GM18867 (cell line): ENCODE data around the gene BRD4.
"Not testable (repeated sequence)": the region's sequence is repeated elsewhere in the genome, so short reads cannot be mapped to it uniquely, and the experiment has no call there.

Experiments
- ATAC-seq: cut with Tn5 transposase; IDR thresholded peaks from one replicate; pipeline ENCODE4 v1.9.1; 2021; ENCODE audit warnings: mild to moderate bottlenecking, moderate library complexity; ENCODE audit not compliant: unreplicated experiment

Gene BRD4

GRCh38 chr19:15332311-15332996 lies at the start of gene BRD4:
TSS of gene BRD4 (minus strand) at chr19:15332539. CDS start at chr19:15273099, 59,440 bp downstream.
- peak; percentile 46 for ATAC-seq

GRCh38 chr19:15381864-15382263 lies 49.5 kb upstream of the BRD4 start:
- ATAC-seq: no peak

DNA sequence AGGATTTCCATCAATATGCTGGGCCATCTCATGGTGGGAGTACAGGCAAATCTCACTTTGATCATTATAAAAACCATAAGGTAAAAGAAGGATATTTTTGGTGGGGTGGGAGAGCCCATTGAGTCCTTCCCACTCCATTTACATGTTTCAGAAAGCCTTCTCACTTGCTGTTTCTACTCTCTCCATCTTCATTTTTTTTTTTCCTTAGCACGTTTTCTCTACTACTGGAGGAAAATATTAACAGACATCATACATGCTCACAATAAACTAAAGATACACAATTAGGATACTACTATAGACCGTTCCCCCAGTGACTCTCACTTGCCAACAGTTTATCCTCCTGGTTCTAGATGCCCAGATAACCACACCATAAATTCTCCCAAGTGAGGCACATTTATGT lies 49.1 kb upstream of the BRD4 start:
- no peak for ATAC-seq

DNA sequence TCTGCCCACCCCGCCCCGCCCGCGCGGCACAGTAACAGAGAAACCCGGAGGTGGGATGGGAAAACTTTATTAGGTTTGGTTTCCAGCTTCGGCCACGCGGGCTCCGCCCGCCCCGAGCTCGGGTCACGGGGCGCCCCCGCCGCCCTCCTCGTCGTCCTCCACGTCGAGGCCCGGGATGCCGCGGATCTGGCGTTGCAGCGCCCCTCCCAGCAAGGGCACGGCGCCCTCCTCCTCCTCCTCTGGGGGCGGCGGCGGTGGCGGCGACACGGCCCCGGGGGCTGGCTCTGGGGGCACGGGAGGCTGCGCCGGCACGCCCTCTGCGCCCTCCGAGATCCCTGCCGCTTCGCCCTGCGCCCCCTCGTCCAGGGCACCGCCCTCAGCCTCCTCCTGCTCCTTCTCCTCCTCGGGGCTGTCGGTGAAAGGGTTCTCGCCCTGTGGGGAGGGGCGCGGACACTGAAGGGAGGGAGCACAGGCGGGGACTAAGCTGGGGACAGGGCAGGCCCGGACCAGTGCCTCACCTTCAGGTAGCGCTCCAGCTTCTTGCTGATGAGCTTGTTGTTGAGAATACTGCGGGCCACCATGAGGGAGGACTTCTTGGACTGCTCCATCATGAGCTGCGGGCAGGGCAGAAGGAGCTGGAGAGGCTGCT lies 47.8 kb upstream of the BRD4 start:
- ATAC-seq: peak; percentile 24

- peak; percentile 85 for ATAC-seq
Measured at GRCh38 chr19:15379083-15379998, 47.0 kb upstream of the BRD4 start, which contains the start of gene AKAP8. TSS of gene AKAP8 (minus strand) at chr19:15379787. CDS start at chr19:15379731, 56 bp downstream.

DNA sequence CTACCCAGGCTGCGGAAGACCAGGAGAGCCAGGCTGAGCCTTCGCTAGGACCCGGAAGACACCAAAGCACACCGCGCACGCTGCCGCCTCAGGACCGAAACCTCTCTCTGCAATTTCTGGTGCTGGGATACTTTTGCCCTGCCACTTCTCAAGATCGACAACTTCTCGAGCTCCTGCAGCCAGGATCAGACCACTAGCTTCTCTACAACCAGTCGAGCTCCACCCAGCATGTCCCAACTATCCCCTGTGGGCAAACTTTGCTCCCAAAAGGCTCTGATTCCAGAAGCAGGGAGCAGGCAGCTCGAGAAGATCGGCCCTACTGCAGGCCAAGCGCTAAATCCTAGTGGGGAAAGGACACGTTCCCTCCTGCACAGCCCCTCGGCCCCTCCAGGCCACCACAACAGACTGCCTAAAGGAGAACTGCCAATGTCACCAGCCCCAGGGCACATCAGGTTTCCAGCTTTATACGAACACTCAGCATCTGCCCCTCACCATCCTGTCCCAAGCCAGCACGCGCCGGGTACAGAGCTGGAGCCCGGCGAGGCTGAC lies 46.3 kb upstream of the BRD4 start:
- ATAC-seq: no peak

GRCh38 chr19:15374796-15375440 lies 42.6 kb upstream of the BRD4 start:
- no peak for ATAC-seq

DNA sequence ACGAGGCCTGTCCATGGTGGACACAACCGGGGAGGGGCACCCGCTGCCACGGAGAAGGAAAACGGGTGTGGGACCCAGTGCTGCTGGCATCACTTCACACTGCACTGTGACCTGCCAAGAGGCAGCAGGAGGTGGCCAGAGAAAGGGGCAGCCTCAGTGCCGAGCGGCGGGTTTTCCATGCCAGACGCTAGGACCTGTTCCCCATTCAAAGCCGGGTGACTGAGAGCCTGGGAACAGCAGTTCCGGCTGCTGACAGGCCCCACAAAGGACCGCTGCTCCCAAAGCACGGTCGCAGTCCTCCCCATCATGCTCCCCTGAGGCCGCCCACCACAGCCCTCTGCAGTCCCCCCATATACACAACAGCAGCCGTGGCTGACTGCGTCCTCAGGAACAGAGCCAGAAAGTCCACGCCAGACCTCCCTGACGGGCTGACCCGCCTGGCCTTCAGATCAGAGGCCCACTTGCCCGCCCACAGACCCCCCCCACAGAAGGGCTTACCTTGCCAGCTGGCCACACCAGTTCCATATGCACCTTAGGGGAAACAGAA lies 41.8 kb upstream of the BRD4 start:
- ATAC-seq: no peak

GRCh38 chr19:15373644-15374043 lies 41.3 kb upstream of the BRD4 start:
- ATAC-seq: no peak

GRCh38 chr19:15372891-15373301 lies 40.6 kb upstream of the BRD4 start:
- no peak for ATAC-seq

DNA sequence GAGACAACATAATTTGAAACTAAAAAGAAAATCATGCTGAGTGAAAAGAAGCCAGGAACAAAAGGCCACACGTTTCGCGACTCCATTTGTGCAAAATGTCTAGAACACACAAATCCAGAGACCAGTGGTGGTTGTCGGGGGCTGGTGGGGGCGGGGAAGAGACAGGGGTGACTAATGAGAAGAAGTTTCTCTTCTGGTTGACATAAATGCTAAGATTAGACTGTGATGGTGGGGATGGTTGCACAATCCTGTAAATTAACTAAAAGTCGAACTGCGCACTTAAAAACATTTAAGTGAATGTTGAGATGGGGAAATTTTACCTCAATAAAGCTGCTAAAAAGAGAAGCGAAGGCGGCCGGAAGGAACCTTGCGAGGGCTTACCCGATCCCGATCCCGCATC lies 40.1 kb upstream of the BRD4 start:
- no peak for ATAC-seq

DNA sequence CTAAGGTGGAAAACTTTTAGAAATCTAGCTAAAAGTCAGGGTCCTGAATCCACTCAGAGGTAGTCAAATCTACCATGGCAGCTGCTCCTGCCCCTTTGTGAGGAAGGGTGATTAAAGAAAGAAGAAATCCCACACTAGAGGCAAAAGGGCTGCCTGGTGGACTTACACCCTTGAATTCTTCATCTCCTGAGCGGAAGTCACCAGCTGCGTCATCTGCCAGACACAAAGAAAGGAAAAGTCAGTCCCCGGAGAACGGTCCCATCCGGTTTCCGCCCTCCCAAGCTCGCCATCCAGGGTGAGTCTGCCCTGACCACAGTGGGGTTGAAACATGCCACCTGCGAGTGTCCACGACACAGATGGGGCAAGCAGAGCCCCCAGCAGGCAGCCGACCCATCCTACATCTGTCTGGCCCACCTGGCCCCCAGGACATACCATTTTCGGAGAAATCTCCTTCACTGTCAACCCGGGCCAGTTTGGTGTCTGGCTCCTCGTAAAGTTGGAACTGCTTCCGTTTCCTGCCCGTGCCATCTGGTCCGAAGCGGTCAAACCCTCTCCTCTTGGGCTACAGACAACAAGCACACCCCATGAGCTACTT lies 39.5 kb upstream of the BRD4 start:
- no peak for ATAC-seq

DNA sequence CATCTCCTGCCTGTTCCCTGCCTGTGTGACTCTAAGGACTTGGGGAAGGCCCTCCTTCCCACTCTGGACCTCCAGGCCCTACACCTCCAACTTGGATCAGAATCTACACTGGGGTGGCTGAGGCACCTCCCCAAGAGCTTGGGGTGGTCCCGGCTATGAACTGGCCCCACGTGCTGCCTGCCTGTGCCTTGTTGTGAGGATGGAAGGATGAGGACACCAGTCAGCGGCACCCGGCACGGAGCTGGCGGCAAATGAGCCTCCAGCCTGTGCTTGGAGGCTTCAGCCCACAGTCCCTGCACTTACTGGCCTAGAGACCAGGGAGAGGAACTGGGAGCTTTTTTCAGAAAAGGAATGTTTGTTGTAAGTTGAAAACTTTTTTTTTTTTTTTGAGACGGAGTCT lies 38.8 kb upstream of the BRD4 start:
- no peak for ATAC-seq

GRCh38 chr19:15369594-15369891 lies 37.2 kb upstream of the BRD4 start:
- ATAC-seq: no peak

GRCh38 chr19:15368798-15369593 lies 36.7 kb upstream of the BRD4 start:
- ATAC-seq: no peak

DNA sequence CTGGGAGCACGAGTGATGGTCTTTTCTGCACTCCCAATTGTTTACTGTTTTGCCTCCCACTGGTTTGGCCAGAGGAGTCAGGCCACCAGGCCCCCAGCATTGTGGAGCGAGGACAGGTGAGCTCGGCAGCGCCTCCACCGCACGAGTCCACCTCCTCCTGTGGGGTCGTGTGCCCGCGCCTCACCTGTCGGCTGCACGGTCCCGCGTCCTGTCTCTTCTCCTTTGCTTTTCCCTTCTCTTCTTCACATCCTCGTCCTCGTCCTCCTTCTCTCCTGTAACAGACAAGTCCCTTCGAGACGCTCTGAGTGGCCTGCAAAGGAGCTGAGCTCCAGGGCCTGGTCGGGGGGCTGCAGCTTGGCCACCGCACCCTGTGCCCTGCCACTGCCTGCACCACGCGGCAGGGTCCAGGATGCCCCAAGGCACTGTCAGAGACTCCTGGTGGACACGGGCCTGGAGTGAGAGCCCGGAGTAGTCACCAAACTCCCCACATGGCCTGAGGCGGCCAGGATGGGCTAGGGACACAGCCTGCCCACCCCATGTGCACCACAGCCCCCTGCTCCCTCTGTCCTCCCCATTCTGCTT lies 35.8 kb upstream of the BRD4 start:
- ATAC-seq: no peak

GRCh38 chr19:15367439-15367838 lies 35.1 kb upstream of the BRD4 start:
- ATAC-seq: no peak

- ATAC-seq: no peak
Measured at GRCh38 chr19:15365264-15365663, 32.9 kb upstream of the BRD4 start.

DNA sequence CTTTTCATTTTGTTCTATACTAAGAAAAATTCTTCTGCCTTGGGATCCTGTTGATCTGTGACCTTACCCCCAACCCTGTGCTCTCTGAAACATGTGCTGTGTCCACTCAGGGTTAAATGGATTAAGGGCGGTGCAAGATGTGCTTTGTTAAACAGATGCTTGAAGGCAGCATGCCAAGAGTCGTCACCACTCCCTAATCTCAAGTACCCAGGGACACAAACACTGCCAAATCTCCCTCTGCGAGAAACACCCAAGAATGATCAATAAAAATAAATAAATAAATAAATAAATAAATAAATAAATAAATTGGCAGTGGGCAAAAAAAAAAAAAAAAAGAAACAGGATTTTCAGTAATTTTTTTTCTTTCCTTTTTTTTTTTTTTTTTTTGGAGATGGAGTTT lies 31.5 kb upstream of the BRD4 start:
- ATAC-seq: not testable (repeated sequence)
